IPS-11a (cell line): ENCODE measurements around the gene MISP.
"Not testable (repeated sequence)": the region's sequence is repeated elsewhere in the genome, so short reads cannot be mapped to it uniquely, and the experiment has no call there.

Source experiments
- H3K4me3 ChIP-seq: one replicate; pipeline ENCODE4 v1.5.1; 2013; ENCODE audit warnings: low read depth, low read length, control low read depth

MISP gene

DNA sequence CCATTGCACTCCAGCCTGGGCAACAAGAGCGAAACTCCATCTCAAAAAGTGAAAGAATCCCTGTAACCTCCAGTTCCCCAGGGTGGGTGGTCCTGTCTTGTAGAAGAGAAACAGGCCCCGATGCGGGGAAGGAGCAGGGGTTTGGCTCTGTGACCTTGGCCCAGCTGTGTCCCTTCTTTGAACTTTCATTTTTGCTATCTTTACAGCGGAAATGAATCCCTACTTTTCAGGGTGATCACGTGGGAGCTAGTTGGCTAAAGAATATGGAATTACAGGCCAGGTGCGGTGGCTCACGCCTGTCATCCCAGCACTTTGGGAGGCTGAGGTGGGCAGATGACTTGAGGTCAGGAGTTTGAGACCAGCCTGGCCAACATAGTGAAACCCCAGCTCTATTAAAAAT, 5.8 kb upstream of the MISP start:
- H3K4me3 ChIP-seq: not testable (repeated sequence)

DNA sequence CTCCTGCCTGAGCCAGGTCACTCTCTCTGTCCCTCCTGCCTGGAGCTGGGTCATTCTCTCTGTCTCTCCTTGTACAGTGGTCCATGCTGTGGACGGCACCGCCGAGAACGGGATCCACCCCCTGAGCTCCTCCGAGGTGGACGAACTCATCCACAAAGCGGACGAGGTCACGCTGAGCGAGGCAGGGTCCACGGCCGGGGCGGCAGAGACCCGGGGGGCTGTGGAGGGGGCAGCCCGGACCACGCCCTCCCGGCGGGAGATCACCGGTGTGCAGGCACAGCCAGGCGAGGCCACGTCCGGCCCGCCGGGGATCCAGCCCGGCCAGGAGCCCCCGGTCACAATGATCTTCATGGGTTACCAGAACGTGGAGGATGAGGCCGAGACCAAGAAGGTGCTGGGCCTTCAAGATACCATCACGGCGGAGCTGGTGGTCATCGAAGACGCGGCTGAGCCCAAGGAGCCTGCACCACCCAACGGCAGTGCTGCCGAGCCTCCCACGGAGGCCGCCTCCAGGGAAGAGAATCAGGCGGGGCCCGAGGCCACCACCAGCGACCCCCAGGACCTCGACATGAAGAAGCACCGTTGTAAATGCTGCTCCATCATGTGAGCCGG, 4.6 kb upstream of the MISP start:
- H3K4me3 ChIP-seq: no peak overlapping the region

DNA sequence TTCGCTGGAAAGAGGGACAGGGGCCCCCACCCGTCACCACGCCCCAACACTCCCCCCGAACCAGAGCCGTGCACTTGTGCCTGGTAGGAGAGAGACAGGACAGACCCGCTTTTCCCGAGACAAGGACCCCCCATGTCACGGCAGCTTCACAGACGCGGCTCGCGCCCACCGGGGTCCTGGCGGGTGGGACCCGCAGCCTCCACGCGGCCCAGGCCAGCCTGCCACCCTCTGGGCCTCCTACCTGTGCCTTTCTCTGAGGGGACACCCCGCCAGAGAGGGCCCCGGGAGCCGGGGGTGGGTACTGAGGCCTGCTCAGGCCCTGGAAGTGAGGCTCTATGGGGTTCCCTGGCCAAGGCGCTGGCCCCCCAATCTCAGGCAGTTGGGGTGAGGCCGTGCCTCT, 4.0 kb upstream of the MISP start:
- no peak overlapping the region for H3K4me3 ChIP-seq

DNA sequence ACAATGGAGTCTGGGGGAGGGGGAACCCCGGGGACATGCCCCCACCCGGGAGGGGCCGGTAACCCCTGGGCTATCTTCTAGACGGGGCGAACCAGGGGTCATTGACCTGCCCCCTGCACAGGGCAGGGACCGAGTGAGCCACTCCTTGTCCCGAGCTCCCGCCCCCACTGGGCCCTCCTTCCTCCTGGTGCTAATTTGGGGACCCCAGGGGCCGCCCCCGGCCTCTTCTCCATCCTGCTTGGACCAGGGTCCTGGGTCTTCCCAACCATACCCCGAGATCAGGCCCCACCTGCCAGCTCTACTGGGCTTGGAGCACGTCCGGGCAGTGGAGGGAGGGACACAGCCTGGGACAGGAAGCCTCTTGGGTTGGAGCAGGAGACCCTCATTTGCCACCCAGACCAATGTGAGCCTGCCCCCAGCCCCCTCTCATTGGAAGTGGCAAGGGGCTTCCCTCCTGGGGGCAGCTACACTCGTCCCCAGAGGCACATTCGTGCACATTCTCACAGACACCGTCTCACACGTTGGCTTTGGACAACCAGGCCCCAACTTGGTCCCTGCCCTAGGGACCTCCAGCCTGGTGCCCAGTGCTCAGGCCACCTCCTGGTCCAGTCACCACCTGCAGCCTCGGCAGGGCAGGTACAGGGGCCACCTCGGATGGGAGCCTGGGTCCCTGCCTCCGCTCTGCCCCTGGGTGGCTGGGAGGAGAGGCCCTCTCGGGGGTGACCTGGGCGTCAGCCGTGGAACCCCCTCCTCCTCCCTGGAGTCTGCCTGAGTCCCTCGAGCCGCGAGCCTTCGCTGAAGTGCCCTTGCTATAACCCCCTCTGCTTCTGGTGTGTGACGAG, 3.3 kb upstream of the MISP start:
- H3K4me3 ChIP-seq: no peak overlapping the region

DNA sequence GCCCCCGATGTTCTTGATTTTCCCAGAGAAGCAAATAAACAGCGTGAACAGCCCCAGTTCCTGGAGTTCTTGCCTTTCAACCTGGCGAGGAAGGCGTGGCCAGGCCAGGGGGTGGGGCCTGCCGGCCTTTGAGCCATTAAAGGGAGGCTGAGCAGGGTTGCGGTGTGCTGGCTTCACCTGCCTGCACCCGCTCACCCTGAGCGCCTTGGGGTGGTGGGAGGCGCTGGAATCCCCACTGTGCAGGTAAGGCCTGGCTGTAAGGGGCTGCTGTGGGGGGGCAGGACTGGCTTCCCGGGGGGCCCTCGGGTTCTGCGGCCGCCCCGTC, 2.7 kb upstream of the MISP start:
- H3K4me3 ChIP-seq: no peak overlapping the region

DNA sequence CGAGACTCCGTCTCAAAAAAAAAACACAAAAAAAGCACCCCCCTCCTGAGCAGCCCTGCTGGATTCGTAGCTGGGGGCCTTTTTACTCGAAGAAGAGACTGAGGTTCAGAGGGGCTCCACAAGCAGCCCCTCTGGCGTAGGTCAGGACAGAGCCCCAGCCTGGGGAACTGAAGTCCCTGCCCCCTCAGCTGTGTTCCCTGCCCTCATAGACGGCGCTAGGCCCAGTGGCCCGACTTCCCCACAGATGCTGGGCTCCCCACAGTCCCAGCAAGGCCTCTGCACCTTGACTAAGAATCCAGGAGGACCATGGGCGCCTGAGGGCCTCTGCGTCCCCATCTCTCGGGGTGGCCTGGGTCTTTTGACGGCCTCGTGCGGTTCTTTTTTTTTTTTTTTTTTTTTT, 1.1 kb upstream of the MISP start:
- no peak overlapping the region for H3K4me3 ChIP-seq

DNA sequence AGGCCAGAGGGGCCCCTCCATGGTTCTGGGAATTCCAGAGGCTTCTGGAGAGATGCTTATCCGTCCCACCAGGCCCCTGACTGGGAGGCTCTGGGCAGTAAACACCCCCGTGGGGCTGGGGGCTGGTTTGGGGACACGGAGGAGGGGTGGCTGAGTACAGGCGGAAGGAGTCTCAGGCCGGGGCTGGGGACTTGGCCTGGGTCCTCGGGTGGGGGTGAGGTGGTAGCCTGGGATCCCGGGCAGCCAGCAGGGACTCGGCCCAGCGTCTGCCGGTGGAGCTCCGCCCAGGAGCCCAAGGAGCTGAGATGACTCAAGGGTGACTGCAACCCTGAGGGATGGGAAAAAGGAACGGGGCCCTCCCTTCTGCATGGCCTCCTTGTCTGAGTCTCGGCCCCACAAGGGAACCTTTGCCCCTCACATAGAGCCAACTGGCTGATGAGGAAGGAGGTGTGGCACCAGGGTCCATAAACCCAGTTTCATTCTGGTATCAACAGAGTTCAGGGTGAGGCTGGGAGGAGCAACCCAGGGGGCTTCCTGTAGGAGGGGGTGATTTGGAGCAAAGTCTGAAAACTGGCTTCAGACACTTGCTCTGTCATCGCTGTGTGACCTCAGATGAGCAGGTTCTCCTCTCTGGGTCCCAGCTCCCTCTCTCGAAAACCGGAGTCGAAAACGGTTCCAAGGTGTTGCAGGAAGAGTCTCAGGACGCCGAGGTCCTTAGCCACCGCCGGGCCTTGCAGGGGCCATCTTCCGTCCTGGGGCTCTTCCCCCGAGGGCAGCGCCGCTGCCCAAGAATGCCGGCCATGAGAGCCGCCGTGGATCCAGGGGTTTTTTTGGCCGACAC, 809 bp downstream of the MISP start:
- H3K4me3 ChIP-seq: no peak overlapping the region

DNA sequence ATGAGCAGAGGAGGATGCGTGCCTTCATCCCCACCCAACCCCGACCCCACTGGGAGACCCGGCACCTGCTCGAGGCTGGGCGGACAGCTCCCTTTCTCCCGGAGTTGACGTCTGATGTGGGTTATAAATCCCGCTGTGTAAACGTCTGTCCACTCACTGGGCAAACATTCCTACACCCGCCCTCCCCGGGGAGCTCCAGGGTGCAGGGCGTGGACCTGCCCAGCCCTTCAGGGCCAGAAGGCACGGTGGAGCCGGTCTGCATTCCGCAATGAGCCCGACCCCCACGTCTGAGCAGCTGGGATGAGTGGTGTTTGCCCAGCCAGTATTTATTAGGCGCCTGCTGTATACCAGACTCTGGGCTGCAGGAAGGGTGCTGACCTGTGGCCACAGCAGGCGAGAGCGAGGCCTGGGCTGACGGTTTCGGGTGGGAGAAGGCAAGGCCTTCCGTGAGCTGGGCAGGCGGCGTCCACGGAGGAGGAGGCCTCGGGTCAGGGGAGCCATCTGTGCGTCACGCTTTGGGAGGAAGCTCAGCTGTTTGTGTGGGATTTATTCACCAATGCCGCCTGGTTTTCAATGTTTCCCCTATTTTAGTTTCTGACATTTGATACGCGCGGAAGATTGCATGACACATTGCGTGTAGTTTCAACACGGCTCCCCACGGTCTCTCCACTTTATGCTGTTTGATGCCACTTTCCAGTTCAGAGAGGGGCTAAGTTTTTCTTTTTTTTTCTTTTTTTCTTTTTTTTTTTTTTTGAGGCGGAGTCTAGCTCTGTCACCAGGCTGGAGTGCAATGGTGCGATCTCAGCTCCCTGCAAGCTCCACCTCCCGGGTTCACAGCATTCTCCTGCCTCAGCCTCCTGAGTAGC, 2.0 kb downstream of the MISP start:
- H3K4me3 ChIP-seq: no peak overlapping the region

DNA sequence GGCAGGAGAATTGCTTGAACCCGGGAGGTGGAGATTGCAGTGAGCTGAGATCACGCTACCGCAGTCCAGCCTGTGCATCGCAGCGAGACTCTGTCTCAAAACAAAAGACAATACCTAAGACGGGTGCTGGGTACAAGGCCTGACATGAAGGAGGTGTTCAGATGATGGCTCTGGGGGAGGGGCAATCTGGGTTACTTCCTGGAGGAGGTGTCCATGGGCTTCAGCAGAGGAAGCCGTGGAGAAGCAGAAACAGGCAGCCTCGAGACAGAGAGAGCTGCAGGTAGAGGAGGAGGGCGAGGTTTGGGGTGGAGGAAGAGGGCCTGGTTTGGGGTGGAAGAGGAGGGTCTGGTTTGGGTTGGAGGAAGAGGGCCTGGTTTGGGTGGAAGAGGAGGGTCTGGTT, 3.6 kb downstream of the MISP start:
- no peak overlapping the region for H3K4me3 ChIP-seq

DNA sequence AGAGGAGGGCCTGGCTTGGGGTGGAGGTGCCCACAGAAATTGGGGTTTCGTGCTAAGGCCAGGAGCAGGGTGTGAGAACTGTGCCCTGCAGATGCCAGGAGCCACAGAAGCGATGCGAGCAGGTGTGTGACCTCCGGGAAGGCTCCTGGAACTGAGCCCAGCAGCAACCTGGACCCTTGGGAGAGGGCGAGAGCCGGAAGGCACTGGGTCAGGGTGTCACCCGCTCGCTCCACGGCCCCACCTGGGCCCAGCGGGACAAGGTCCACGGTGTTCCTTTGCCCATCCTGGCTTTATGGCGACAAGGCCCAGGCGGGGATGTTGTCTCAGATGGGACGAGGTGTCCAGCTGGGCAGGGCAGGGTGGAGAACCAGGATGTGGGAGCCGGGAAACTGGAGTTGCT, 4.2 kb downstream of the MISP start:
- H3K4me3 ChIP-seq: no peak overlapping the region

DNA sequence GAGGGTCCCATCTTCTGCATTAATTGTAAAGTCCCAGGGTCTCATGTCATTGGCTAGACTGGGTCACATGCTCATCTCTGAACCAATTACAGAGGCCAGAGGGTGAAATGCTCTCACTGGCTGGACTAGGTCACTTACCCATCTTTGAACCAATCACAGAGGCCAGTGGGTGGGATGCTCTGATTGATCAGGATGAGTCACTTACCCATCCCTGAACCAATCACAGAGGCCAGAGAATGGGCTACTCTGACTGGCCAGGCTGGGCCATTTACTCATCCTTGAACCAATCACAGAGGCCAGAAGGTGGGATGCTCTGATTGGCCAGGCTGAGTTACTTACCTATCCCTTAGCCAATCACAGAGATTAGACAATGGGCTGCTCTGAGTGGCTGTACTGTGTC, 5.3 kb downstream of the MISP start:
- H3K4me3 ChIP-seq: no peak overlapping the region

DNA sequence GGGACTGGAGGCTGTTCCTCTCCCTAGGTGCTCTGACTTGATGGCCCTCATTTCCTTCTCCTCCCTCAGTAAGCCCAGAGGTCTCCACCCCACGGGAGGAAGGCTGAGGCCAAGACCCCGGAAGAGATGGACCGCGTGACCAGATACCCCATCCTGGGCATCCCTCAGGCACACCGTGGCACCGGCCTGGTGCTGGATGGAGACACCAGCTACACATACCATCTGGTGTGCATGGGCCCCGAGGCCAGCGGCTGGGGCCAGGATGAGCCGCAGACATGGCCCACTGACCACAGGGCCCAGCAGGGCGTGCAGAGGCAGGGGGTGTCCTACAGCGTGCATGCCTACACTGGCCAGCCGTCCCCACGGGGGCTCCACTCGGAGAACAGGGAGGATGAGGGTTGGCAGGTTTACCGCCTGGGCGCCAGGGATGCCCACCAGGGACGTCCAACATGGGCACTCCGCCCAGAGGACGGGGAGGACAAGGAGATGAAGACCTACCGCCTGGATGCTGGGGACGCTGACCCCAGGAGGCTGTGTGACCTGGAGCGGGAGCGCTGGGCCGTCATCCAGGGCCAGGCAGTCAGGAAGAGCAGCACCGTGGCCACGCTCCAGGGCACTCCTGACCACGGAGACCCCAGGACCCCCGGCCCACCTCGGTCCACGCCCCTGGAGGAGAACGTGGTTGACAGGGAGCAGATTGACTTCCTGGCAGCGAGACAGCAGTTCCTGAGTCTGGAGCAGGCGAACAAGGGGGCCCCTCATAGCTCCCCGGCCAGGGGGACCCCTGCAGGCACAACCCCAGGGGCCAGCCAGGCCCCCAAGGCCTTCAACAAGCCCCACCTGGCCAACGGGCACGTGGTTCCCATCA, 6.1 kb downstream of the MISP start:
- H3K4me3 ChIP-seq: no peak overlapping the region

DNA sequence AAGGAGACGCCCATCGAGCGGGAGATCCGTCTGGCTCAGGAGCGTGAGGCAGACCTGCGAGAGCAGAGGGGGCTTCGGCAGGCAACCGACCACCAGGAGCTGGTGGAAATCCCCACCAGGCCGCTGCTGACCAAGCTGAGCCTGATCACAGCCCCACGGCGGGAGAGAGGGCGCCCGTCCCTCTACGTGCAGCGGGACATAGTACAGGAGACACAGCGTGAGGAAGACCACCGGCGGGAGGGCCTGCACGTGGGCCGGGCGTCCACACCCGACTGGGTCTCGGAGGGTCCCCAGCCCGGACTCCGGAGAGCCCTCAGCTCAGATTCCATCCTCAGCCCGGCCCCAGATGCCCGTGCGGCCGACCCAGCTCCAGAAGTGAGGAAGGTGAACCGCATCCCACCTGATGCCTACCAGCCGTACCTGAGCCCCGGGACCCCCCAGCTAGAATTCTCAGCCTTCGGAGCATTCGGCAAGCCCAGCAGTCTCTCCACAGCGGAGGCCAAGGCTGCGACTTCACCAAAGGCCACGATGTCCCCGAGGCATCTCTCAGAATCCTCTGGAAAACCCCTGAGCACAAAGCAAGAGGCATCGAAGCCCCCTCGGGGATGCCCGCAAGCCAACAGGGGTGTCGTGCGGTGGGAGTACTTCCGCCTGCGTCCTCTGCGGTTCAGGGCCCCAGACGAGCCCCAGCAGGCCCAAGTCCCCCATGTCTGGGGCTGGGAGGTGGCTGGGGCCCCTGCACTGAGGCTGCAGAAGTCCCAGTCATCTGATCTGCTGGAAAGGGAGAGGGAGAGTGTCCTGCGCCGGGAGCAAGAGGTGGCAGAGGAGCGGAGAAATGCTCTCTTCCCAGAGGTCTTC, 7.1 kb downstream of the MISP start:
- no peak overlapping the region for H3K4me3 ChIP-seq

DNA sequence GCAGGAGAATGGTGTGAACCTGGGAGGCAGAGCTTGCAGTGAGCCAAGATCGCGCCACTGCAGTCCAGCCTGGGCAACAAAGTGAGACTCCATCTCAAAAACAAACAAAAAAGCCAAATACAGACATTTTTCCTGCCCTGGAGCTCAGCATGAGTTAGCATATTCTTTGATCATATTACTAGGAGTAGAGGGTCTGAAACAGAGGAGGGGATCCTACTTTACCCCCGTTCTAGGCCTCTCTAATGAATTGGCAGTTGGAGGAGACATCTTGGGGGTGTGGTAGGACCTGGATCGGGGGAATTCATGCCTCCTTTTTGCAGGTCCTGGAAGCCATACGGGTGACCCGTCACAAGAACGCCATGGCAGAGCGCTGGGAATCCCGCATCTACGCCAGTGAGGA, 12.3 kb downstream of the MISP start:
- H3K4me3 ChIP-seq: no peak overlapping the region

DNA sequence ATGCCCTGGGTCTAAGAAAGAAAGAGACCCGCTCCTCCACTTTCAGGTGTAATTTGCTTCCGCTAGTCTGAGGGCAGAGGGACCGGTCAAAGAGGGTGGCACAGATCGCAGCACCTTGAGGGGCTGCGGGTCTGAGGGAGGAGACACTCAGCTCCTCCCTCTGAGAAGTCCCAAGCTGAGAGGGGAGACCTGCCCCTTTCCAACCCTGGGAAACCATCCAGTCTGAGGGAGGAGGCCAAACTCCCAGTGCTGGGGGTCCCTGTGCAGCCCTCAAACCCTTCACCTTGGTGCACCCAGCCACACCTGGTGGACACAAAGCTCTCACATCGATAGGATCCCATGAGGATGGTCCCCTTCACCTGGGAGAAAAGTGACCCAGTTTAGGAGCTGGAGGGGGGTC, 13.0 kb downstream of the MISP start:
- H3K4me3 ChIP-seq: no peak overlapping the region

DNA sequence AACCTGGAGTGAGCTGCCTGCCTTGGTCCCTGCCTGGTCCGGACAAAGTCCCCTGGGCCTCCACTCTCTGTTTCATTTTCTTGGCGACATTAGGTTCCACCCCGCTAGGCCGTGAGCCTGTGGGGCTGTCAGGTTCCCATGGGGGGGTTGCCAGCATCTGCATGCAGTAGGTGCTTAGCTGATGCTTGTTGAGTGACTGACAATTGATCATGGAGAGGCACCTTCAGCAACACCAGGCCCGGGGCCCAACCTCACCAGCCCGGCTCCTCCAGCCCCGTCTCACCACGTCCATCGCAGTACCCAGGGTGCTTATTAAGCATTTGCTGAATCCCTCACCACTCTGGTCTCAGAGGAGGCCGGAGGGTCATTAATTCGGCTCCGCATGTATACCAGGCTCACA, 13.4 kb downstream of the MISP start:
- H3K4me3 ChIP-seq: no peak overlapping the region

DNA sequence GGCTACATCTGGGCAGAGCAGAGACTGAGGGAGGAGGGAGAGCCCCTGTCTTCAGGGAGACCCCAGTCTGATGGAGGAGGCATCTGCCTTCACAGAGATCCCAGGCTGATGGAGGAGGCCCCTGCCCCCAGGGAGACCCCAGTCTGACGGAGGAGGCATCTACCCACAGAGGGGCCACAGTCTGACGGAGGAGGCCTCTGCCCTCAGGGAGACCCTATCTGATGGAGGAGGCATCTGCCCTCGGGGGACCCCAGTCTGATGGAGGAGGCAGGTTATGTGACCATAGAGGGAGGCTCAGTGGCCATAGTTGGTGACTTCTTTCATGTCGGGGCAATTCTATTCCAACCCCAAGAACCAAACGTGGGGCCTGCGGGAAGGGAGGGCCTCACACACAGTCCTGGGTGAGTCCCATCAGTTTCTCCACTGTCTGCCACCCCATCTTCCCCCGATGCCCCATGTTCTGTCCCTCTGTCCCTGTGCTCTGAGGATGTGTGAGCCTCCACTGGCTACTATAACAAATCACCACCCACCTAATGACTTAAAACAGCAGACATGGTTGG, 14.3 kb downstream of the MISP start:
- H3K4me3 ChIP-seq: no peak overlapping the region

DNA sequence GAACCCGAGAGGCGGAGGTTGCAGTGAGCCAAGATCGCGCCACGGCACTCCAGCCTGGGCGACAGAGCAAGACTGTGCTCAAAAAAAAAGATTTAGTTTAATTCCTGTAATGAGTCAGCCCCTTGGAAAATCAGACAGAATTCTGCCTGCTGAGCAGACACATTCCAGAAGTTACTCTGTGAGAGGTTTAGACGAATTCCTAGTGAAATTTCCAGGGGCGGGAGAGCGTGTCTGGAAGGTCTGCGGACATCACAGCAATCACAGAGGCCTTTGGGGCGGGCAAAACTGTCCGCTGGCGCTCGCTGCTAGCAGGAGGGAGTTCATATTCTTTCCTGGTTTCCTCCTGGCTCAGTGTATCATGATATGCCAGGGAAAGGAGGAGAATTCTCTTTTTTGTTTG, 17.5 kb downstream of the MISP start:
- no peak overlapping the region for H3K4me3 ChIP-seq

DNA sequence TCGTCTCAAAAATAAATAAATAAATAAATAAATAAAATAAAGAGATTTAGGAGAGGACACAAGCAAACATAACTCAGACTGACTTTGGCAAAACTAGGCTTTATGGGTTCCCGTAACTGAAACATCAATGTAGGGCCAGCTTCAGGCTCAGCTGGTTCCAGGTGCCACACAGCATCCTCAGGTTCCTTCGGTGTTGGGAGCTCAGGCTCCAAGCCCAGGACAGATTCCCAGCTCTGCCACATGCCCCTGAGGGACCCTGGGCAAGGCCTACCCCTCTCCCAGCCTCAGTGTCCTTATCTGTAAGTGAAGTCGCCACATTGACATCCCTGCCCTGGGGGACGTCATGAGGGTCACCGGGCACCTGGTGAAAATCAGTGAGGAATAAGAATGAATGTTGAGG, 18.7 kb downstream of the MISP start:
- no peak overlapping the region for H3K4me3 ChIP-seq
